Smooth muscle cell (in vitro differentiated cells): ENCODE measurements around the gene PCSK9. TPM values are rescaled to one million over a fixed set of nuclear protein-coding genes. Genes with fewer than 3 reads are reported as not detected.
A peak's percentile ranks its signal among the peaks of the same experiment; 100 is the strongest.

ENCODE experiments used
- DNase-seq: peaks from one replicate; lab custom pipeline; 2025; ENCODE audit not compliant: unreplicated experiment; lab: John Stamatoyannopoulos, UW
- H2AFZ ChIP-seq: fragments of 200-600 bp; sonication (generic); 2 replicates; pipeline ENCODE4 v1.6.0; 2016; ENCODE audit warnings: antibody characterized with exemption, low read depth, mild to moderate bottlenecking
- H3F3A ChIP-seq: fragments of 200-600 bp; sonication (generic); 2 replicates; pipeline ENCODE4 v1.6.0; 2017; ENCODE audit warnings: antibody characterized with exemption, low read depth
- H3K27ac ChIP-seq: fragments of 200-600 bp; sonication (generic); 2 replicates; pipeline ENCODE4 v1.5.1; 2016; ENCODE audit warnings: low read depth, mild to moderate bottlenecking
- H3K27me3 ChIP-seq: fragments of 200-600 bp; sonication (generic); 2 replicates; pipeline ENCODE4 v1.6.1; 2016; ENCODE audit warnings: low read depth, mild to moderate bottlenecking
- H3K36me3 ChIP-seq: fragments of 200-600 bp; sonication (generic); 2 replicates; pipeline ENCODE4 v1.5.1; 2016; ENCODE audit warnings: low read depth
- H3K4me1 ChIP-seq: fragments of 200-600 bp; sonication (generic); 2 replicates; pipeline ENCODE4 v1.5.1; 2016; ENCODE audit warnings: low read depth
- H3K4me2 ChIP-seq: fragments of 200-600 bp; sonication (generic); 2 replicates; pipeline ENCODE4 v1.6.0; 2016; ENCODE audit warnings: mild to moderate bottlenecking
- H3K4me3 ChIP-seq: fragments of 200-600 bp; sonication (generic); 2 replicates; pipeline ENCODE4 v1.5.1; 2016; ENCODE audit warnings: mild to moderate bottlenecking
- H3K79me2 ChIP-seq: fragments of 200-600 bp; sonication (generic); 2 replicates; pipeline ENCODE4 v1.6.0; 2016; ENCODE audit warnings: low read depth, mild to moderate bottlenecking
- H3K9ac ChIP-seq: fragments of 200-600 bp; sonication (generic); 2 replicates; pipeline ENCODE4 v1.6.0; 2016; ENCODE audit warnings: low read depth
- H3K9me3 ChIP-seq: fragments of 200-600 bp; sonication (generic); replicated peaks from 2 replicates; pipeline ENCODE4 v1.5.1; 2016; ENCODE audit warnings: low read depth
- H4K20me1 ChIP-seq: fragments of 200-600 bp; sonication (generic); 2 replicates; pipeline ENCODE4 v1.6.0; 2016; ENCODE audit warnings: low read depth
- WGBS: methylation state at CpG from one replicate; pipeline ENCODE4 v1.1.7; 2016; ENCODE audit warnings: low lambda C conversion rate; 5-methylcytosine and 5-hydroxymethylcytosine counted together
- polyA plus RNA-seq: library from polyadenylated mRNA; unstranded; fragments of >200 nt; fragmentation: Nextera tagmentation; extraction: Ambion mirVana; gene quantifications from 2 replicates; pipeline ENCODE4 v1.2.1, GENCODE V29; 2016
- total RNA-seq: library from RNA; depleted of rRNA; stranded (reverse); fragments of >200 nt; gene quantifications from 2 replicates; pipeline ENCODE4 v1.2.3, GENCODE V29; 2014
- TF ChIP-seq, protein P1 (sequence below): fragments of 200-600 bp; sonication (generic); IDR thresholded peaks from 2 replicates; pipeline ENCODE4 v1.5.1; 2017; ENCODE audit warnings: borderline replicate concordance, mild to moderate bottlenecking, antibody characterized with exemption; ENCODE audit not compliant: insufficient read depth, poor library complexity, severe bottlenecking

Gene PCSK9
- total and polyA plus RNA-seq, 2 experiments from 2014 or later: 0.18 to 0.70 TPM

GRCh38 chr1:54996869-54997710 lies 42.3 kb upstream of the PCSK9 start:
- Histone ChIP-seq H4K20me1 (no peaks in the 10 kb centered on the region), H3K9me3 (no peaks in the 10 kb centered on the region), H3K9ac (no peak overlapping the region), H3K27ac (no peak overlapping the region), H3K4me1 (no peaks in the 10 kb centered on the region), H3K79me2 (no peaks in the 10 kb centered on the region), H3F3A (no peaks in the 10 kb centered on the region), H3K4me3 (peak overlapping the region; percentile 40), H3K36me3 (no peaks in the 10 kb centered on the region), H3K27me3 (peaks cover 52% of the 10 kb centered on the region), H2AFZ (no peak overlapping the region), H3K4me2 (peak overlapping the region; percentile 81)
- TF ChIP-seq, protein P1, sequence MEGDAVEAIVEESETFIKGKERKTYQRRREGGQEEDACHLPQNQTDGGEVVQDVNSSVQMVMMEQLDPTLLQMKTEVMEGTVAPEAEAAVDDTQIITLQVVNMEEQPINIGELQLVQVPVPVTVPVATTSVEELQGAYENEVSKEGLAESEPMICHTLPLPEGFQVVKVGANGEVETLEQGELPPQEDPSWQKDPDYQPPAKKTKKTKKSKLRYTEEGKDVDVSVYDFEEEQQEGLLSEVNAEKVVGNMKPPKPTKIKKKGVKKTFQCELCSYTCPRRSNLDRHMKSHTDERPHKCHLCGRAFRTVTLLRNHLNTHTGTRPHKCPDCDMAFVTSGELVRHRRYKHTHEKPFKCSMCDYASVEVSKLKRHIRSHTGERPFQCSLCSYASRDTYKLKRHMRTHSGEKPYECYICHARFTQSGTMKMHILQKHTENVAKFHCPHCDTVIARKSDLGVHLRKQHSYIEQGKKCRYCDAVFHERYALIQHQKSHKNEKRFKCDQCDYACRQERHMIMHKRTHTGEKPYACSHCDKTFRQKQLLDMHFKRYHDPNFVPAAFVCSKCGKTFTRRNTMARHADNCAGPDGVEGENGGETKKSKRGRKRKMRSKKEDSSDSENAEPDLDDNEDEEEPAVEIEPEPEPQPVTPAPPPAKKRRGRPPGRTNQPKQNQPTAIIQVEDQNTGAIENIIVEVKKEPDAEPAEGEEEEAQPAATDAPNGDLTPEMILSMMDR: no peak
- 13% methylated on average over 41 of the region's 46 CpGs for WGBS
- no peak for DNase-seq

GRCh38 chr1:54997711-54997986 lies 41.7 kb upstream of the PCSK9 start:
- WGBS: 61% methylated on average over 6 of the region's 6 CpGs
- Histone ChIP-seq H2AFZ (no peak overlapping the region), H3K79me2 (no peaks in the 10 kb centered on the region), H3K27ac (no peak overlapping the region), H3K9ac (no peak overlapping the region), H3K4me3 (no peak overlapping the region), H3K27me3 (peaks cover 55% of the 10 kb centered on the region), H3F3A (no peaks in the 10 kb centered on the region), H3K36me3 (no peaks in the 10 kb centered on the region), H3K9me3 (no peaks in the 10 kb centered on the region), H3K4me1 (no peaks in the 10 kb centered on the region), H3K4me2 (no peak overlapping the region), H4K20me1 (no peaks in the 10 kb centered on the region)
- TF ChIP-seq, protein P1: no peak
- DNase-seq: no peak

DNA sequence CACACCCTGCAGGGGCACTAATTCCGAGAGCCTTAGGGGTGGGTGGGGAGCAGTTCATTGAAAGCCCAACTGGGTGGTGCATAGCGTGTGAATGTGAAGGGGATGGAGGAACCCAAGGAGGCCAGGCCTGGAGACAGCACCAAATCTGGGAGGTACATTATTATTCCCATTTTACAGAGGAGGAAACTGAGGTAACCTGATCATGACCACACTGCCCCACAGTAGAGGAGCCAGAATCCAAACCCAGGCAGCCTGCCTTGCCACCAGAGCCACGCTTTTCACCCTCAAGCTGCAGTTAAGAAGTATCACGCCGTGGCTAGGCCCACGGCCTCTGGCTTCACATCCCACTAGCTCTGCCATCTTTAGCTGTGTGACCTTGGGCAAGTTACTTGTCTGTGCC lies 41.2 kb upstream of the PCSK9 start:
- Histone ChIP-seq H3K27ac (no peak overlapping the region), H4K20me1 (no peaks in the 10 kb centered on the region), H3K4me1 (no peaks in the 10 kb centered on the region), H3K4me3 (no peak overlapping the region), H3K79me2 (no peaks in the 10 kb centered on the region), H3K4me2 (no peak overlapping the region), H3K36me3 (no peaks in the 10 kb centered on the region), H3K9me3 (no peaks in the 10 kb centered on the region), H2AFZ (no peak overlapping the region), H3F3A (no peaks in the 10 kb centered on the region), H3K27me3 (peaks cover 56% of the 10 kb centered on the region), H3K9ac (no peak overlapping the region)
- WGBS: 94% methylated on average over 6 of the region's 6 CpGs
- TF ChIP-seq, protein P1: no peak
- DNase-seq: no peak

- Histone ChIP-seq H3K4me2 (no peak within 1 kb of the TSS), H3K4me3 (no peak within 1 kb of the TSS), H3K36me3 (no peaks in the 10 kb centered on the region), H3K9ac (no peak within 1 kb of the TSS), H3K9me3 (no peaks in the 10 kb centered on the region), H3K27ac (no peak within 1 kb of the TSS), H4K20me1 (no peaks in the 10 kb centered on the region), H3K27me3 (peaks cover 56% of the 10 kb centered on the region), H3K4me1 (no peaks in the 10 kb centered on the region), H3K79me2 (no peaks in the 10 kb centered on the region), H3F3A (no peaks in the 10 kb centered on the region), H2AFZ (no peak within 1 kb of the TSS)
- DNase-seq: no peak
- WGBS: 78% methylated on average over 7 of the region's 7 CpGs
- TF ChIP-seq, protein P1: no peak
Observed at GRCh38 chr1:54998677-54999076, 40.7 kb upstream of the PCSK9 start, which contains the start of gene BSND. Gene BSND (plus strand): TSS chr1:54998933. CDS start chr1:54999187, 254 bp downstream.
